Prostate gland (tissue), 2 donors: ENCODE data around the gene DICER1.

ENCODE experiments used
- POLR2AphosphoS5 ChIP-seq: sonication (generic); formaldehyde crosslinking; IDR thresholded peaks from one replicate; pipeline ENCODE4 v1.6.1; 2017; ENCODE audit warnings: antibody characterized with exemption
- TF ChIP-seq, protein P1 (sequence below), 4 experiments: fragments of 200-600 bp in 2 of 4; fragments of 450-650 bp in 2 of 4; sonication (generic) in 2 of 4; IDR thresholded peaks; 1 replicate in 3 of 4; 2 replicates in 1 of 4; pipeline ENCODE4 v1.5.1; 2016 to 2019; ENCODE audit warnings: antibody characterized with exemption in 4 of 4, mild to moderate bottlenecking in 2 of 4, moderate library complexity in 2 of 4

GRCh38 chr14:95153866-95154265 is 3.5 kb downstream of the DICER1 start:
- TF ChIP-seq, protein P1, sequence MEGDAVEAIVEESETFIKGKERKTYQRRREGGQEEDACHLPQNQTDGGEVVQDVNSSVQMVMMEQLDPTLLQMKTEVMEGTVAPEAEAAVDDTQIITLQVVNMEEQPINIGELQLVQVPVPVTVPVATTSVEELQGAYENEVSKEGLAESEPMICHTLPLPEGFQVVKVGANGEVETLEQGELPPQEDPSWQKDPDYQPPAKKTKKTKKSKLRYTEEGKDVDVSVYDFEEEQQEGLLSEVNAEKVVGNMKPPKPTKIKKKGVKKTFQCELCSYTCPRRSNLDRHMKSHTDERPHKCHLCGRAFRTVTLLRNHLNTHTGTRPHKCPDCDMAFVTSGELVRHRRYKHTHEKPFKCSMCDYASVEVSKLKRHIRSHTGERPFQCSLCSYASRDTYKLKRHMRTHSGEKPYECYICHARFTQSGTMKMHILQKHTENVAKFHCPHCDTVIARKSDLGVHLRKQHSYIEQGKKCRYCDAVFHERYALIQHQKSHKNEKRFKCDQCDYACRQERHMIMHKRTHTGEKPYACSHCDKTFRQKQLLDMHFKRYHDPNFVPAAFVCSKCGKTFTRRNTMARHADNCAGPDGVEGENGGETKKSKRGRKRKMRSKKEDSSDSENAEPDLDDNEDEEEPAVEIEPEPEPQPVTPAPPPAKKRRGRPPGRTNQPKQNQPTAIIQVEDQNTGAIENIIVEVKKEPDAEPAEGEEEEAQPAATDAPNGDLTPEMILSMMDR (IDR thresholded peaks at IDR 0.05): no peak
- TF ChIP-seq POLR2AphosphoS5: no peak
